Measurements from ENCODE around the gene KAT7.
A peak's percentile ranks its signal among the peaks of the same experiment; 100 is the strongest.

The KAT7 gene

GRCh38 chr17:49784636-49785035 lies 3.8 kb upstream of the KAT7 start:
- no peak for DNase-seq (ENCODE audit: low read depth)
- no peak overlapping the region for H3K4me3 ChIP-seq (ENCODE audit: low read depth, low read length)
- TF ChIP-seq, protein P1, sequence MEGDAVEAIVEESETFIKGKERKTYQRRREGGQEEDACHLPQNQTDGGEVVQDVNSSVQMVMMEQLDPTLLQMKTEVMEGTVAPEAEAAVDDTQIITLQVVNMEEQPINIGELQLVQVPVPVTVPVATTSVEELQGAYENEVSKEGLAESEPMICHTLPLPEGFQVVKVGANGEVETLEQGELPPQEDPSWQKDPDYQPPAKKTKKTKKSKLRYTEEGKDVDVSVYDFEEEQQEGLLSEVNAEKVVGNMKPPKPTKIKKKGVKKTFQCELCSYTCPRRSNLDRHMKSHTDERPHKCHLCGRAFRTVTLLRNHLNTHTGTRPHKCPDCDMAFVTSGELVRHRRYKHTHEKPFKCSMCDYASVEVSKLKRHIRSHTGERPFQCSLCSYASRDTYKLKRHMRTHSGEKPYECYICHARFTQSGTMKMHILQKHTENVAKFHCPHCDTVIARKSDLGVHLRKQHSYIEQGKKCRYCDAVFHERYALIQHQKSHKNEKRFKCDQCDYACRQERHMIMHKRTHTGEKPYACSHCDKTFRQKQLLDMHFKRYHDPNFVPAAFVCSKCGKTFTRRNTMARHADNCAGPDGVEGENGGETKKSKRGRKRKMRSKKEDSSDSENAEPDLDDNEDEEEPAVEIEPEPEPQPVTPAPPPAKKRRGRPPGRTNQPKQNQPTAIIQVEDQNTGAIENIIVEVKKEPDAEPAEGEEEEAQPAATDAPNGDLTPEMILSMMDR (IDR thresholded peaks at IDR 0.05; ENCODE audit: control insufficient read depth, extremely low read depth, insufficient read depth): no peak

DNA sequence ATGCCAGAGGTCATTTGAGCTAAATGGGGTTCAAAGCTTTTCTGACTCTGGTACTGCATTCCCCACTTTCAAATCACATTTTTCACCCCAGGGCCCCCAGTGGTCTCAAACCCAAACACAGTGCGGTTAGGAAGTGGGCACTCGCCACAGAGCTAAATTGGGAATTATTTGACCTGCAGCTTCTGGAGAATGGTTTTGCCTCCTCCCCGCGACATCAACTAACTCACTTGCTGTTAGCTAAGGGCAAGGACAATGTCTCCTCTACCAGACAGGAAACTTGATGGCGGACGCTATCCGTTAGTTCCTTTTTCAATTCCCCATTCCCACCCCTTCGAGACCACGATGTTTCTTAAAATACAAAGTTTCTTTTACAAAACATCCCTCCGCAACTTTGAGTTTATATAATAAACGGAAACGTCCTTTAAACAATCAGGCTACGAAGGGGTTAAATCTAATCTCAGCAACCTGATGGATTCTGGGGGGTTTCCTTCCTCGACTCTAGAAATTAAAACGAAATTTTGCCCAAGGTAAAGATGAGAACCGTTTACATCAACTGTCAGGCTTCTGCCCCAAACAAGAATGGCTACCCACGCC lies 500 bp upstream of the KAT7 start:
- DNase-seq (ENCODE audit: low read depth): no peak
- TF ChIP-seq, protein P1 (IDR thresholded peaks at IDR 0.05; ENCODE audit: control insufficient read depth, extremely low read depth, insufficient read depth): no peak
- peak overlapping the region; percentile 85 for H3K4me3 ChIP-seq (ENCODE audit: low read depth, low read length)

DNA sequence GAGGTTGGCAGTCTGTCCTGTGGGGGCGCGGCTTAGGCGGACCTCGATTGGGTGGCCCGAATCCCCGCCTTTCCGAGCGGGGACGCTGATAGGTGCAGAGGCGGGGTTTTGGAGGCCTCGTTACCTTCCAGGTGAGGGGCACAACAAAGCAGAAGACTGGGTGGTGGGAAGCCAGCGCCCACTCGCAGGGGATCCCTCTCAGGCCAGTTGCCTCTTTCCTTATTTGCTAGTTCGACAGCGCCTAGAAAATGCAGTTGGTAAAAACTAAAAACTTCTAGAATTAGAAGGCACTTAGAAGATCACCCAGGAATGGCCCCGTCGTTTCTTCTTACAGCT lies 730 bp downstream of the KAT7 start:
- no peak for DNase-seq (ENCODE audit: low read depth)
- TF ChIP-seq, protein P1 (IDR thresholded peaks at IDR 0.05; ENCODE audit: control insufficient read depth, extremely low read depth, insufficient read depth): no peak
- peak overlapping the region; percentile 85 for H3K4me3 ChIP-seq (ENCODE audit: low read depth, low read length)

DNA sequence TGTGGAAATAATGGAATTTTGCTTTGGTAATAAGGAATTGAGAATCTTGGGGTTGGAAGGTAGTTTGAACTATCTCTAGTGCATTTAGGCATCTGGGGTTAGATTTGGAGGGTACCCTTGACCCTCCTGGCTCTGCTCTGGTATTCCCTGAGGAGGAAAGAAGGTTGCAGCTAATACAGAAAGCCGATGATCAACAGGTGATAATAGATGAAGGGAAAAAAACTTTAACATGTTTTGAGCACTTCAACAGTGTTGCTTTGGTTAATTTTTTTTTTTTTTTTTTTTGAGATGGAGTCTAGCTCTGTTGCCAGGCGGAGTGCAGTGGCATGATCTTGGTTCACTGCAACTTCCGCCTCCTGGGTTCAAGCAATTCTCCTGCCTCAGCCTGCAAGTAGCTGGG lies 4.8 kb downstream of the KAT7 start:
- TF ChIP-seq, protein P1 (IDR thresholded peaks at IDR 0.05; ENCODE audit: control insufficient read depth, extremely low read depth, insufficient read depth): no peak
- H3K4me3 ChIP-seq (ENCODE audit: low read depth, low read length): no peak overlapping the region
- no peak for DNase-seq (ENCODE audit: low read depth)

GRCh38 chr17:49795372-49795771 lies 6.9 kb downstream of the KAT7 start:
- DNase-seq (ENCODE audit: low read depth): no peak
- H3K4me3 ChIP-seq (ENCODE audit: low read depth, low read length): no peak overlapping the region
- TF ChIP-seq, protein P1 (IDR thresholded peaks at IDR 0.05; ENCODE audit: control insufficient read depth, extremely low read depth, insufficient read depth): no peak

DNA sequence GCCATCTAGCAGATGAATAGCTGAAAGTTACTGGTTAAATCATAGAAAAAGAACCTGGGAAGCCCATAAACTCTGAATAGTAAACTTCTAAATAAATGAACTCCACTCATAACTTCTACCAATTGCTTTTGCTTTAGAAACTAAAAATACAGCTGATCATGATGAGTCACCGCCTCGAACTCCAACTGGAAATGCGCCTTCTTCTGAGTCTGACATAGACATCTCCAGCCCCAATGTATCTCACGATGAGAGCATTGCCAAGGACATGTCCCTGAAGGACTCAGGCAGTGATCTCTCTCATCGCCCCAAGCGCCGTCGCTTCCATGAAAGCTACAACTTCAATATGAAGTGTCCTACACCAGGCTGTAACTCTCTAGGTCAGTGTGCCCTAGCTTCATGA lies 9.7 kb downstream of the KAT7 start:
- TF ChIP-seq, protein P1 (IDR thresholded peaks at IDR 0.05; ENCODE audit: control insufficient read depth, extremely low read depth, insufficient read depth): no peak
- no peak for DNase-seq (ENCODE audit: low read depth)
- no peak overlapping the region for H3K4me3 ChIP-seq (ENCODE audit: low read depth, low read length)

GRCh38 chr17:49798738-49799137 lies 10.3 kb downstream of the KAT7 start:
- H3K4me3 ChIP-seq (ENCODE audit: low read depth, low read length): no peak overlapping the region
- TF ChIP-seq, protein P1 (IDR thresholded peaks at IDR 0.05; ENCODE audit: control insufficient read depth, extremely low read depth, insufficient read depth): no peak
- DNase-seq (ENCODE audit: low read depth): no peak
